K562 (cell line): ENCODE measurements around the gene ZP3. TPM values are rescaled to one million over a fixed set of nuclear protein-coding genes. Genes with fewer than 3 reads are reported as not detected.

Experiments used
- ATAC-seq: fragments of 200-7000 bp; cut with Tn5 transposase; 3 replicates; pipeline ENCODE4 v1.9.1; 2020; ENCODE audit warnings: moderate library complexity
- BruUV-seq: library from RNA; stranded (reverse); fragments of 400-500 nt; replicated peaks from 2 replicates; lab custom pipeline; 2021; lab: Mats Ljungman, UMichigan
- CTCF ChIA-PET: fragments of 300-600 bp; formaldehyde crosslinking; extraction: SDS; loops from one replicate; lab custom pipeline; 2021; ENCODE audit warnings: low intra/inter-chr PET ratio; lab: Yijun Ruan, JAX
- POLR2A ChIA-PET: fragments of 300-600, 350-650 bp; sonication (Branson Sonifier 250); formaldehyde crosslinking; extraction: SDS; loops from one replicate; lab custom pipeline; 2021; ENCODE audit warnings: antibody characterized with exemption, inconsistent platforms; lab: Yijun Ruan, JAX
- DNase-seq, 4 experiments: peaks; one replicate each; pipeline versions ENCODE4 v3.0.0 to v3.0.0-alpha.2; 2011 to 2018; ENCODE audit warnings: low spot score in 3 of 4, mixed read lengths in 3 of 4; ENCODE audit errors: extremely low read depth in 1 of 4
- FAIRE-seq: peaks from 2 replicates; lab custom pipeline; 2011; peaks lifted over from hg19 to GRCh38; lab: Jason Lieb, UNC
- H2AFZ ChIP-seq: 2 replicates; pipeline ENCODE4 v1.6.0; 2011; ENCODE audit warnings: low read depth, low read length, control low read depth, inconsistent platforms
- H3K27ac ChIP-seq: fragments of 200-600 bp; 3 replicates; pipeline ENCODE4 v1.8.0; 2011; ENCODE audit warnings: low read depth, mild to moderate bottlenecking, control low read depth, inconsistent platforms, low read length, moderate library complexity, mixed read lengths; ENCODE audit errors: extremely low read depth
- H3K27me3 ChIP-seq, 2 experiments: fragments of 300-600 bp in 1 of 2; 2 replicates in 1 of 2; 3 replicates in 1 of 2; pipeline versions ENCODE4 v1.6.0 to v1.8.0; 2011; ENCODE audit warnings: inconsistent platforms in 2 of 2, low read length in 2 of 2, mild to moderate bottlenecking in 1 of 2, mixed read lengths in 1 of 2, moderate library complexity in 1 of 2; ENCODE audit not compliant: control insufficient read depth in 2 of 2, insufficient read depth in 2 of 2
- H3K36me3 ChIP-seq: fragments of 300-600 bp; 3 replicates; pipeline ENCODE4 v1.8.0; 2011; ENCODE audit warnings: mild to moderate bottlenecking, low read length, inconsistent platforms; ENCODE audit not compliant: control insufficient read depth, insufficient read depth
- H3K4me1 ChIP-seq, 2 experiments: fragments of 200-600 bp in 1 of 2; replicated peaks in 1 of 2; 2 replicates in 1 of 2; 3 replicates in 1 of 2; pipeline versions ENCODE4 v1.5.1 to v1.8.0; 2011; ENCODE audit warnings: inconsistent platforms in 2 of 2, low read length in 2 of 2, mild to moderate bottlenecking in 1 of 2, mixed read lengths in 1 of 2, moderate library complexity in 1 of 2; ENCODE audit not compliant: control insufficient read depth in 2 of 2, insufficient read depth in 2 of 2
- H3K4me2 ChIP-seq: 2 replicates; pipeline ENCODE4 v1.6.1; 2011; ENCODE audit warnings: low read length, control low read depth, inconsistent platforms, mixed read lengths; ENCODE audit not compliant: insufficient read depth
- H3K4me3 ChIP-seq: fragments of 200-600 bp; sonication (generic), shearing (Covaris generic); 2 replicates; pipeline ENCODE4 v1.5.1; 2016; ENCODE audit warnings: control low read depth, inconsistent platforms
- H3K79me2 ChIP-seq: fragments of 200-600 bp; 3 replicates; pipeline ENCODE4 v1.8.0; 2011; ENCODE audit warnings: low read length, inconsistent platforms; ENCODE audit not compliant: control insufficient read depth, insufficient read depth
- H3K9ac ChIP-seq, 2 experiments: 2 replicates each; pipeline versions ENCODE4 v1.6.0 to v1.6.1; 2011; ENCODE audit warnings: low read depth in 2 of 2, low read length in 2 of 2, control low read depth in 1 of 2, inconsistent platforms in 1 of 2, mild to moderate bottlenecking in 1 of 2, mixed read lengths in 1 of 2; ENCODE audit not compliant: insufficient read depth in 1 of 2
- H3K9me1 ChIP-seq: one replicate; pipeline ENCODE4 v1.6.0; 2011; ENCODE audit warnings: inconsistent platforms, mild to moderate bottlenecking, low read length, moderate library complexity; ENCODE audit not compliant: control insufficient read depth, insufficient read depth
- H3K9me3 ChIP-seq: replicated peaks from 2 replicates; pipeline ENCODE4 v1.5.1; 2011; ENCODE audit warnings: low read depth, low read length, inconsistent platforms; ENCODE audit not compliant: control insufficient read depth, insufficient read depth
- H4K20me1 ChIP-seq: replicated peaks from 2 replicates; pipeline ENCODE4 v1.6.1; 2011; ENCODE audit warnings: low read length, inconsistent platforms, mixed read lengths; ENCODE audit not compliant: control insufficient read depth, insufficient read depth
- BMI1 ChIP-seq: fragments of 150-350 bp; IDR thresholded peaks from 2 replicates; pipeline ENCODE4 v1.6.1; 2014; ENCODE audit warnings: low read length
- FOXA3 ChIP-seq, 2 experiments: fragments of 450-650 bp in 1 of 2; sonication (generic) in 1 of 2; formaldehyde crosslinking; IDR thresholded peaks in 1 of 2; conservative IDR thresholded peaks in 1 of 2; 2 replicates each; pipeline versions ENCODE4 v1.4.0 to v1.8.0; 2020 to 2022; ENCODE audit warnings: mild to moderate bottlenecking in 2 of 2, missing genetic modification reagents in 1 of 2
- ILK ChIP-seq: fragments of 450-650 bp; IDR thresholded peaks from 2 replicates; pipeline ENCODE4 v1.6.1; 2016; ENCODE audit warnings: missing genetic modification characterization, low read depth, mild to moderate bottlenecking, missing compliant biosample characterization, moderate library complexity, borderline replicate concordance
- NFE2 ChIP-seq: IDR thresholded peaks from 2 replicates; pipeline ENCODE4 v1.6.1; 2014; ENCODE audit warnings: antibody characterized with exemption, low read depth
- TEAD2 ChIP-seq: fragments of 450-650 bp; IDR thresholded peaks from 2 replicates; pipeline ENCODE4 v1.6.1; 2016; ENCODE audit warnings: missing genetic modification characterization, control low read depth, missing compliant biosample characterization
- ZC3H4 ChIP-seq: sonication (generic); formaldehyde crosslinking; IDR thresholded peaks from 2 replicates; pipeline ENCODE4 v1.9.0; 2021; ENCODE audit warnings: missing genetic modification reagents, borderline replicate concordance
- ZNF121 ChIP-seq: sonication (generic); formaldehyde crosslinking; conservative IDR thresholded peaks from 2 replicates; pipeline ENCODE4 v1.8.0; 2022; ENCODE audit warnings: missing genetic modification reagents
- ZNF239 ChIP-seq: fragments of 250-450 bp; sonication (Bioruptor Pico); IDR thresholded peaks from 2 replicates; pipeline ENCODE4 v1.4.0; 2020; ENCODE audit warnings: mild to moderate bottlenecking
- ZNF644 ChIP-seq: fragments of 200-800 bp; sonication (Bioruptor generic); IDR thresholded peaks from 2 replicates; pipeline ENCODE4 v1.6.1; 2016; ENCODE audit warnings: low read depth, missing genetic modification characterization, missing compliant biosample characterization
- WGBS: fragments of 100-300 bp; shearing (Covaris generic); methylation state at CpG from one replicate; pipeline ENCODE4 v1.1.6; 2016; ENCODE audit warnings: low coverage, mixed read lengths; ENCODE audit not compliant: insufficient coverage; ENCODE audit errors: missing lambda C conversion rate; 5-methylcytosine and 5-hydroxymethylcytosine counted together
- in situ Hi-C: fragments of 300-500 bp; cut with MboI; formaldehyde crosslinking; loops from 4 replicates; pipeline ENCODE4 v1.15.0; 2018; ENCODE audit warnings: inconsistent platforms, mixed read lengths
- intact Hi-C: fragments of 100-400 bp; cut with micrococcal nuclease; formaldehyde crosslinking; loops from 2 replicates; pipeline ENCODE4 v1.14.2; 2022
- polyA plus RNA-seq, 8 experiments: library from polyadenylated mRNA; depleted of rRNA in 4 of 8; stranded (reverse) in 5 of 8; unstranded in 3 of 8; fragments of >200 nt; fragmentation: Nextera tagmentation in 2 of 8; fragmentation: Illumina TruSeq in 1 of 8; extraction: Ambion mirVana in 2 of 8; extraction: Trizol in 1 of 8; gene quantifications; 2 replicates each; pipeline versions ENCODE4 v1.2.1 to v1.2.3, GENCODE V29; 2011 to 2014; ENCODE audit warnings: inconsistent platforms in 1 of 8, missing spikeins in 1 of 8
- total RNA-seq, 7 experiments: library from RNA; depleted of rRNA in 6 of 7; stranded (reverse); fragments of >200 nt in 6 of 7; fragmentation: Illumina TruSeq in 2 of 7; extraction: Trizol in 2 of 7; gene quantifications; 2 replicates each; pipeline versions ENCODE4 v1.2.1 to v1.2.3, GENCODE V29; 2011 to 2021; ENCODE audit warnings: low replicate concordance in 1 of 7
- TF ChIP-seq, protein P1 (sequence below): fragments of 250-450 bp; sonication (Bioruptor Pico); IDR thresholded peaks from 2 replicates; pipeline ENCODE4 v1.4.0; 2020; ENCODE audit warnings: mild to moderate bottlenecking

Gene ZP3
- total and polyA plus RNA-seq, 9 of the 15 experiments (the other 6 are each of a cell fraction or from before 2014, with no cell fraction given): 1.4 to 3.8 (median 2.4) TPM

DNA sequence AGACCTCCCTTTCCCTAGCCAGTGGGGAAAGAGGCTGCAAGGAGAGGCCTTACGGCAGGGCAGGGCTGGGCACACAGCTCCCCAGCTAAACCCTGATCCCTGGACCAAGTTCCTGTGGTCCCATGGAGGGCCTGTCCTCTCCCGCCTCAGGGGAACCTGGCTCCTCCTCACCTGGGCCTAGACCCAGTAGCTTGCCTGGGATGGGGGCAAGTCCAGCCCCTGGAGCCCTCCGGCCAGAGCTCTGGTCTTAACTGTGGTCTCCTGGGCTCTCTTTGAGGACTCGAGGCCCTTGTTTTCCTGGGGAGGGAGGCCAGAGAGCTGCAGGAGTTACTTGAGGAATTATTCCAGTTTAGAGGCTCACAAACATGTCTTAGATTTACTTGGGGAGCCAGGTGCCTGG is 1.5 kb downstream of the ZP3 start:
- ChIA-PET CTCF (no interaction called here), POLR2A (interaction anchor here (0.9 to 1.6 kb wide), 3 partner anchors 14 to 81 kb away, joined by 3 to 6 read pairs (median 5); no protein-coding TSS in a partner anchor)
- FAIRE-seq: no peak

DNA sequence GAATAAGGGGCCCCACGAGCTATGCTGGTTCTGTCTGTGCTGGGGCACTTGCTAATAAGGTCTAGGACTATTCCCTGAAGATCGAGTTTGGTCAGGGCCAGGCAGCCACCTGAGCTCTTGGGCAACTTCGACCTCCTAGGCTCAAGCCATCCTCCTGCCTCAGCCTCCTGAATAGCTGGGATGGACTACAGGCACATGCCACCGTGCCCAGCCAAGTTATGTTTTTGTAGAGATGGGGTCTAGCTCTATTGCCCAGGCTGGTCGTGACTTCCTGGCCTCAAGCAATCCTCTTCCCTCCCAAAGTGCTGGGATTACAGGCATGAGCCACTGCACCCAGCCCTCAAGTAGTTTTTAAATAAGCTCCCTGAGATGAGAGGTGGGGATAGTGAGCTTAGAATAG is 2.9 kb downstream of the ZP3 start:
- Histone ChIP-seq H3K27me3 (peaks cover 8 to 17% of the 10 kb centered on the region in 2 experiments), H3K9me1 (no peaks in the 10 kb centered on the region), H2AFZ (no peak overlapping the region), H3K4me2 (no peak overlapping the region), H3K9ac (0 out of 4 replicates have a peak overlapping the region, but pooled peaks of 1 of the 2 experiments have one; percentile 36), H3K4me3 (no peak overlapping the region), H3K9me3 (no peaks in the 10 kb centered on the region), H3K79me2 (no peaks in the 10 kb centered on the region), H3K27ac (no peak overlapping the region), H3K36me3 (no peaks in the 10 kb centered on the region), H3K4me1 (peaks cover 4 to 10% of the 10 kb centered on the region in 2 experiments; a peak in 4 of 5 replicates)
- 18% methylated on average over 5 of the region's 5 CpGs for WGBS
- no peak for ATAC-seq
- no peak for DNase-seq
- in situ Hi-C loops: no loop called here
- CTCF ChIA-PET: no interaction called here
- FAIRE-seq: no peak
- TF ChIP-seq ZNF644 (tag) (no peak), TEAD2 (no peak), ZC3H4 (no peak), ILK (tag) (no peak), FOXA3 (CRISPR knock-in tag; conservative IDR thresholded peaks at IDR 0.05 in 1 of 2, IDR thresholded peaks at IDR 0.05 in 1 of 2) (no peak), BMI1 (no peak), ZNF121 (CRISPR knock-in tag) (peak; percentile 26; the same call in 1 of the 2 replicates), ZNF239 (CRISPR knock-in tag) (no peak)
- TF ChIP-seq, all 486 proteins: peak for 1
- POLR2A ChIA-PET: interaction anchor here (0.6 kb wide), 1 partner anchor 1300 kb away, joined by 5 read pairs; no protein-coding TSS in a partner anchor
- BruUV-seq: no TSS peak
- intact Hi-C loops: no loop called here
- H4K20me1 ChIP-seq: no peaks in the 10 kb centered on the region

More for the DNA sequence above, 1.5 kb downstream of the ZP3 start:
- WGBS: 49% methylated on average over 4 of the region's 4 CpGs
- TF ChIP-seq, protein P1, sequence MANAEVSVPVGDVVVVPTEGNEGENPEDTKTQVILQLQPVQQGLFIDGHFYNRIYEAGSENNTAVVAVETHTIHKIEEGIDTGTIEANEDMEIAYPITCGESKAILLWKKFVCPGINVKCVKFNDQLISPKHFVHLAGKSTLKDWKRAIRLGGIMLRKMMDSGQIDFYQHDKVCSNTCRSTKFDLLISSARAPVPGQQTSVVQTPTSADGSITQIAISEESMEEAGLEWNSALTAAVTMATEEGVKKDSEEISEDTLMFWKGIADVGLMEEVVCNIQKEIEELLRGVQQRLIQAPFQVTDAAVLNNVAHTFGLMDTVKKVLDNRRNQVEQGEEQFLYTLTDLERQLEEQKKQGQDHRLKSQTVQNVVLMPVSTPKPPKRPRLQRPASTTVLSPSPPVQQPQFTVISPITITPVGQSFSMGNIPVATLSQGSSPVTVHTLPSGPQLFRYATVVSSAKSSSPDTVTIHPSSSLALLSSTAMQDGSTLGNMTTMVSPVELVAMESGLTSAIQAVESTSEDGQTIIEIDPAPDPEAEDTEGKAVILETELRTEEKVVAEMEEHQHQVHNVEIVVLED (CRISPR knock-in tag): no peak
- no peak for TF ChIP-seq NFE2
- no TSS peak for BruUV-seq
- Histone ChIP-seq H3K36me3 (no peaks in the 10 kb centered on the region), H3K9ac (peak overlapping the region in 1 of 2 experiments; percentile 47; a peak in 1 of 4 replicates), H3K27me3 (peaks cover 8 to 17% of the 10 kb centered on the region in 2 experiments), H3K9me3 (no peaks in the 10 kb centered on the region), H3K79me2 (no peaks in the 10 kb centered on the region), H2AFZ (no peak overlapping the region), H3K4me1 (peaks cover 4 to 10% of the 10 kb centered on the region in 2 experiments; a peak in 4 of 5 replicates), H3K27ac (no peak overlapping the region), H3K4me3 (no peak overlapping the region), H3K9me1 (no peaks in the 10 kb centered on the region), H3K4me2 (no peak overlapping the region), H4K20me1 (no peaks in the 10 kb centered on the region)
- peak in 1 of 4 experiments; percentile 5 for DNase-seq
- intact Hi-C loops (no loop called here), in situ Hi-C loops (no loop called here)
- ATAC-seq: no peak
